ENCODE results near the gene E2F1.
A peak's percentile ranks its signal among the peaks of the same experiment; 100 is the strongest.

Gene E2F1

DNA sequence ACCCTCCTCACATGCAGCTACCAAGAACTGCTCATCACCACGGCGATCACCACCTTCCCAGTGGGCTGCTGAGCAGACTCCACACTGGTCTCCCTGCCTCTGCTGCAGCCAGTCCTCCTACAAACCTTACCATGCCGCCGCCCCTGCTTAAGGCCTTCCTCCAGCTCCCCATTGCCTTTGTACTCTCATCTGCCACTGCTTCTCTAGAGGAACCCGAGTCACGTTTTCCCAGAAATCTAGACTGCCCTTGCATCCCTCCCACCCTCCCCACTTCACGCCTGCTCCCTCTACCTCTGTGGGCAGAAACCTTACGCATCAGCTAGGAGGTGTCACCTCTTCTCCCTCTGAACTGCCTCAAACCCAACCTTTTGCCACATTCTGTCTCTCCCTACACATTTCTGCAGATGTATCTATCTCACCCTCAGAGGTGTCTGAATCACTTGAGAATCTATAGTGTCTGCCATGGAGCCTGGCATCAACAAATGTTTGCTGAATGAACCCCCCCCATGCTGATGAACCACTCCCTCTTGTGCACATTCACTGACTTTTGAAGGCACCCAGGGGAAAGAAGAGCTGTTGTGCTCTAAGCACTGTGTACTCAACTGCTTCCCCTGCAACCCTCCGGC lies 4.3 kb downstream of the E2F1 start:
- Histone ChIP-seq H3K4me1 (ENCODE audit: control insufficient read depth, low read length) (peaks cover 70% of the 10 kb centered on the region), H3K4me3 (ENCODE audit: low read length) (peak overlapping the region; percentile 36; the same call in 1 of the 2 replicates), H3K9me3 (ENCODE audit: control insufficient read depth, insufficient read depth, low read length) (no peaks in the 10 kb centered on the region), H4K20me1 (ENCODE audit: control insufficient read depth, insufficient read depth, low read depth, low read length) (peaks cover 30% of the 10 kb centered on the region), H3K4me2 (ENCODE audit: low read length) (peak overlapping the region; percentile 65), H3K79me2 (ENCODE audit: control insufficient read depth, low read length) (peaks cover 70% of the 10 kb centered on the region), H3K27ac (ENCODE audit: low read depth, low read length) (peak overlapping the region; percentile 70), H3K36me3 (ENCODE audit: control insufficient read depth, low read length) (peaks cover 83% of the 10 kb centered on the region), H3K27me3 (ENCODE audit: control insufficient read depth, low read length) (no peaks in the 10 kb centered on the region), H3F3A (ENCODE audit: control insufficient read depth, insufficient read depth) (peaks cover 24% of the 10 kb centered on the region), H3K9me2 (replicated peaks; ENCODE audit: control insufficient read depth, low read length) (no peaks in the 10 kb centered on the region)
- no peak for TF ChIP-seq EZH2phosphoT487 (IDR thresholded peaks at IDR 0.05; ENCODE audit: borderline replicate concordance, low read length)
- TF ChIP-seq, protein P1, sequence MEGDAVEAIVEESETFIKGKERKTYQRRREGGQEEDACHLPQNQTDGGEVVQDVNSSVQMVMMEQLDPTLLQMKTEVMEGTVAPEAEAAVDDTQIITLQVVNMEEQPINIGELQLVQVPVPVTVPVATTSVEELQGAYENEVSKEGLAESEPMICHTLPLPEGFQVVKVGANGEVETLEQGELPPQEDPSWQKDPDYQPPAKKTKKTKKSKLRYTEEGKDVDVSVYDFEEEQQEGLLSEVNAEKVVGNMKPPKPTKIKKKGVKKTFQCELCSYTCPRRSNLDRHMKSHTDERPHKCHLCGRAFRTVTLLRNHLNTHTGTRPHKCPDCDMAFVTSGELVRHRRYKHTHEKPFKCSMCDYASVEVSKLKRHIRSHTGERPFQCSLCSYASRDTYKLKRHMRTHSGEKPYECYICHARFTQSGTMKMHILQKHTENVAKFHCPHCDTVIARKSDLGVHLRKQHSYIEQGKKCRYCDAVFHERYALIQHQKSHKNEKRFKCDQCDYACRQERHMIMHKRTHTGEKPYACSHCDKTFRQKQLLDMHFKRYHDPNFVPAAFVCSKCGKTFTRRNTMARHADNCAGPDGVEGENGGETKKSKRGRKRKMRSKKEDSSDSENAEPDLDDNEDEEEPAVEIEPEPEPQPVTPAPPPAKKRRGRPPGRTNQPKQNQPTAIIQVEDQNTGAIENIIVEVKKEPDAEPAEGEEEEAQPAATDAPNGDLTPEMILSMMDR (IDR thresholded peaks at IDR 0.05; ENCODE audit: low read depth, low read length, poor library complexity, severe bottlenecking): no peak

DNA sequence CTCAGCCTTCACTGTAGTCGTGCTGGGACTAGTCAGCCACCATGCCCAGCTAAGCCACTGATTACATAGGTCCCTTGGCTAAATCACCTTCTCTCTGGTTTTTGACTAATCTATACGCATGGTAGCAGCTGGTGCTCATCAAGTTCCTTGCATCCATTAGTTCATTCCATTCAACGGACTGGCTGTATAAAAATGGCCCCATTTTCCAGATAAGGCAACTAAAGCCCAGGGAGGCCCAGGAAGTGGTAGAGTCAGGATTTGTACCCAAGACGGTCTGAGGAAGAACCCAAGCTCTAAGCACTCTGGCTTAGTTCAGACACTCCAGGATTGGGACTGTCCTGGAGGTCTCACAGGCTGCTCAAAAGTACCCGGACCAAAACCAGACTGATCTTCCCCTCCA lies 4.9 kb downstream of the E2F1 start:
- TF ChIP-seq, protein P1 (IDR thresholded peaks at IDR 0.05; ENCODE audit: low read depth, low read length, poor library complexity, severe bottlenecking): no peak
- peaks cover 89% of the 10 kb centered on the region for H3K36me3 ChIP-seq (ENCODE audit: control insufficient read depth, low read length)

DNA sequence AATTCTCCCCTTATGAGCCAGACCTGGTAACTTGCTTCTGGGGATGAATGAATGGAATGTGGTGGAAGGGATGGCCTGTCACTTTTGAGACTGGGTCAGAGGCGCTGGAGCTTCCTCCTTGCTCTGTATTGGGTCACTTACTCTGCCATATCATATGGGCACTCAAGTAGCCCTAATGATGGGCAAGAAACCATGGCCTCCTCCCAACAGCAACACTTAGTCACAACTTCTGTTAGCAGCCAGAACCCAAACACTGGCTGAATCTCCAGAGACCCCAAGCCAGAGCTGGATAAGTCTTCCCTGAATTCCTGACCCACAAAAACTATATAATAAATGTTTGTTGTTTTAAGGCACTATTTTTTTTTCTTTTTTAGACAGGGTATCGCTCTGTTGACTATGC lies 5.5 kb downstream of the E2F1 start:
- no peaks in the 10 kb centered on the region for H3K27me3 ChIP-seq (ENCODE audit: control insufficient read depth, low read length)
- TF ChIP-seq, protein P1 (IDR thresholded peaks at IDR 0.05; ENCODE audit: low read depth, low read length, poor library complexity, severe bottlenecking): no peak
- no peak for TF ChIP-seq EZH2phosphoT487 (IDR thresholded peaks at IDR 0.05; ENCODE audit: borderline replicate concordance, low read length)
- H3F3A ChIP-seq (ENCODE audit: control insufficient read depth, insufficient read depth): peaks cover 33% of the 10 kb centered on the region
- H3K9me2 ChIP-seq (replicated peaks; ENCODE audit: control insufficient read depth, low read length): no peaks in the 10 kb centered on the region
- peak overlapping the region; percentile 21 for H3K4me3 ChIP-seq (ENCODE audit: low read length)
- peaks cover 95% of the 10 kb centered on the region for H3K36me3 ChIP-seq (ENCODE audit: control insufficient read depth, low read length)
- H3K4me1 ChIP-seq (ENCODE audit: control insufficient read depth, low read length): peaks cover 72% of the 10 kb centered on the region
- no peaks in the 10 kb centered on the region for H3K9me3 ChIP-seq (ENCODE audit: control insufficient read depth, insufficient read depth, low read length)
- H3K4me2 ChIP-seq (ENCODE audit: low read length): peak overlapping the region; percentile 65
- peaks cover 69% of the 10 kb centered on the region for H3K79me2 ChIP-seq (ENCODE audit: control insufficient read depth, low read length)
- H4K20me1 ChIP-seq (ENCODE audit: control insufficient read depth, insufficient read depth, low read depth, low read length): peaks cover 30% of the 10 kb centered on the region
- peak overlapping the region; percentile 70 for H3K27ac ChIP-seq (ENCODE audit: low read depth, low read length)

More for the DNA sequence above, 4.9 kb downstream of the E2F1 start:
- H3K9me3 ChIP-seq (ENCODE audit: control insufficient read depth, insufficient read depth, low read length): no peaks in the 10 kb centered on the region
- H3K4me2 ChIP-seq (ENCODE audit: low read length): peak overlapping the region; percentile 65
- peaks cover 27% of the 10 kb centered on the region for H3F3A ChIP-seq (ENCODE audit: control insufficient read depth, insufficient read depth)
- peak overlapping the region; percentile 70 for H3K27ac ChIP-seq (ENCODE audit: low read depth, low read length)
- peaks cover 66% of the 10 kb centered on the region for H3K4me1 ChIP-seq (ENCODE audit: control insufficient read depth, low read length)
- no peaks in the 10 kb centered on the region for H3K27me3 ChIP-seq (ENCODE audit: control insufficient read depth, low read length)
- H3K9me2 ChIP-seq (replicated peaks; ENCODE audit: control insufficient read depth, low read length): no peaks in the 10 kb centered on the region
- peak overlapping the region; percentile 2; the same call in 1 of the 2 replicates for H3K4me3 ChIP-seq (ENCODE audit: low read length)
- peaks cover 70% of the 10 kb centered on the region for H3K79me2 ChIP-seq (ENCODE audit: control insufficient read depth, low read length)
- peaks cover 30% of the 10 kb centered on the region for H4K20me1 ChIP-seq (ENCODE audit: control insufficient read depth, insufficient read depth, low read depth, low read length)

Measured in DOHH2 (cell line).